Testis (tissue), 2 donors: Measurements from ENCODE around the gene FYCO1.

ENCODE experiments used
- CTCF ChIP-seq, 3 experiments: fragments of 450-650 bp in 2 of 3; fragments of 200-600 bp in 1 of 3; sonication (generic) in 1 of 3; IDR thresholded peaks; one replicate each; pipeline ENCODE4 v1.5.1; 2016 to 2019; ENCODE audit warnings: antibody characterized with exemption in 3 of 3, mild to moderate bottlenecking in 2 of 3, moderate library complexity in 1 of 3
- POLR2A ChIP-seq: fragments of 450-650 bp; IDR thresholded peaks from one replicate; pipeline ENCODE4 v1.6.1; 2017; ENCODE audit warnings: antibody characterized with exemption, mild to moderate bottlenecking, moderate library complexity

DNA sequence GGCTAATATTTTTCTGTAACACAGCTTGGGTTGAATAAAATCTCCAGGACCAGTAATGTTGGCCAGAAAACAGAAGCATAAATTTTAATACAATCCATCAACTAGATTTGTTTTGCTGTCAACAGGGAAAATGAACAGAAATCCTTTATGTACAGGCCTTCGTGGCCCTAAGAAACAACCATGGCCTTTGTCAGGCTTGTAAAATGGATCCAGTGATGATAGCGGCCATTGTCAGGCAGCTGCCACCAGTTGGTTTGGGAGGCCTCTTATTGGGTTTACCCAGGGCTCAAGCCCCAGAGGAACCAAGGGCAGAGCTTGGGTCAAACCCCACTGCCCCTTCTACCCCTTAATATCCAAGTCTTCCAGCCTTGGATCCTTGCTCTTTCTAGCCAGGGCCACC lies 5.6 kb upstream of the FYCO1 start:
- no peak for TF ChIP-seq CTCF (IDR thresholded peaks at IDR 0.05)
- TF ChIP-seq POLR2A, result no peak
